OCI-LY7 (cell line): ENCODE measurements around the gene FAM162A. TPM values are rescaled to one million over a fixed set of nuclear protein-coding genes. Genes with fewer than 3 reads are reported as not detected.
"Not testable (repeated sequence)": the region's sequence is repeated elsewhere in the genome, so short reads cannot be mapped to it uniquely, and the experiment has no call there.

ENCODE experiments used
- BruUV-seq: library from RNA; stranded (reverse); fragments of 400-500 nt; replicated peaks from 2 replicates; lab custom pipeline; 2021; lab: Mats Ljungman, UMichigan
- CTCF ChIA-PET: fragments of 300-600 bp; sonication (Branson Sonifier 250); formaldehyde crosslinking; loops from one replicate; lab custom pipeline; 2022; ENCODE audit warnings: antibody characterized with exemption; ENCODE audit not compliant: unreplicated experiment; lab: Charles Lee
- POLR2A ChIA-PET: fragments of 300-600 bp; sonication (Branson Sonifier 250); formaldehyde crosslinking; loops from one replicate; lab custom pipeline; 2022; ENCODE audit warnings: antibody characterized with exemption; lab: Charles Lee
- DNase-seq: peaks from one replicate; pipeline ENCODE4 v3.0.0-alpha.2; 2015; ENCODE audit warnings: low spot score
- H2AFZ ChIP-seq: fragments of 200-600 bp; sonication (generic), shearing (Covaris generic); 2 replicates; pipeline ENCODE4 v1.6.1; 2014; ENCODE audit warnings: mild to moderate bottlenecking, antibody characterized with exemption, low read length, moderate library complexity
- H3K27ac ChIP-seq: fragments of 200-600 bp; sonication (generic); 2 replicates; pipeline ENCODE4 v1.5.1; 2014; ENCODE audit warnings: mixed run types, low read depth, mild to moderate bottlenecking, moderate library complexity, low read length, inconsistent platforms; ENCODE audit not compliant: poor library complexity, severe bottlenecking
- H3K36me3 ChIP-seq: fragments of 200-600 bp; sonication (generic); 2 replicates; pipeline ENCODE4 v1.6.1; 2014; ENCODE audit warnings: mild to moderate bottlenecking, antibody characterized with exemption, low read length, moderate library complexity, mixed read lengths; ENCODE audit not compliant: insufficient read depth
- H3K4me1 ChIP-seq: fragments of 200-600 bp; sonication (generic); 2 replicates; pipeline ENCODE4 v1.5.1; 2014; ENCODE audit warnings: mild to moderate bottlenecking, low read length; ENCODE audit not compliant: insufficient read depth, poor library complexity, severe bottlenecking
- H3K4me2 ChIP-seq: fragments of 200-600 bp; sonication (generic); 2 replicates; pipeline ENCODE4 v1.6.1; 2014; ENCODE audit warnings: mild to moderate bottlenecking, low read length
- H3K4me3 ChIP-seq: fragments of 200-600 bp; sonication (generic); 2 replicates; pipeline ENCODE4 v1.5.1; 2014; ENCODE audit warnings: mild to moderate bottlenecking, low read depth, low read length; ENCODE audit not compliant: poor library complexity, severe bottlenecking
- H3K79me2 ChIP-seq: fragments of 200-600 bp; sonication (generic); 2 replicates; pipeline ENCODE4 v1.6.1; 2016; ENCODE audit warnings: low read depth, mild to moderate bottlenecking, low read length, moderate library complexity, mixed read lengths; ENCODE audit not compliant: insufficient read depth
- H3K9me2 ChIP-seq: fragments of 200-600 bp; sonication (generic); 2 replicates; pipeline ENCODE4 v1.6.1; 2016; ENCODE audit warnings: mild to moderate bottlenecking, low read length, mixed read lengths; ENCODE audit not compliant: insufficient read depth
- H3K9me3 ChIP-seq: fragments of 200-600 bp; sonication (generic); 2 replicates; pipeline ENCODE4 v1.6.1; 2014; ENCODE audit warnings: mild to moderate bottlenecking, mixed run types, low read length, mixed read lengths
- H4K20me1 ChIP-seq: fragments of 200-600 bp; sonication (generic); 2 replicates; pipeline ENCODE4 v1.6.1; 2014; ENCODE audit warnings: mild to moderate bottlenecking, antibody characterized with exemption, low read length, moderate library complexity, mixed read lengths; ENCODE audit not compliant: insufficient read depth
- EZH2phosphoT487 ChIP-seq: fragments of 200-600 bp; sonication (generic); IDR thresholded peaks from 2 replicates; pipeline ENCODE4 v1.6.1; 2018; ENCODE audit warnings: low read depth, borderline replicate concordance, mild to moderate bottlenecking, mixed run types, antibody characterized with exemption, low read length, moderate library complexity, mixed read lengths
- intact Hi-C: fragments of 100-400 bp; cut with micrococcal nuclease; formaldehyde crosslinking; loops from one replicate; pipeline ENCODE4 v1.10.0; 2022; ENCODE audit not compliant: unreplicated experiment
- total RNA-seq, 2 experiments: library from RNA; depleted of rRNA in 1 of 2; stranded (reverse); fragments of >200 nt in 1 of 2; shearing (Covaris generic) in 1 of 2; gene quantifications; 2 replicates each; pipeline ENCODE4 v1.2.3, GENCODE V29; 2014 to 2022
- TF ChIP-seq, protein P1 (sequence below): fragments of 200-600 bp; sonication (generic); conservative IDR thresholded peaks from 2 replicates; pipeline ENCODE4 v1.5.1; 2014; ENCODE audit warnings: mild to moderate bottlenecking, antibody characterized with exemption, low read length, moderate library complexity, mixed read lengths

Gene FAM162A
- total RNA-seq, 2 experiments from 2014 or later: 43.2 to 61.1 TPM

DNA sequence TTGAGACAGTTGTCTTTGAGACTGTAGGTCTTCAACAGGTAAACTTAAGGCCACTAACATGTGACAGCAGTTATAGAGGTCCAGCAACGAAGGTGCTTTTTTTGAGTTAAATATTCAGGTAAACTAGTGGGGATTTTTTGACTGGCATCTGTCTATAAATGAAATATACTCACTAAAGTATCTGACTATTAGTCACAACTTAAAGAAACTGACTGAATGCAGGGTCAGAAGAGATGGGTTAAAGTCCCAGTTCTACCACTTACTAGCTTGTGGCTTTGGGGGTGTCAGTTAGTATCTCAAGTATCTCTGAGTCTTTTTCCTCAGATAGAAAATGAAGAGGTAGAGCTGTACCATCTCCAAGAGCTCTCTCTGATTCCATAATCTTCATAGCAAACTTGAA lies 18.9 kb upstream of the FAM162A start:
- intact Hi-C loops: no loop called here
- Histone ChIP-seq H3K4me3 (no peak overlapping the region), H4K20me1 (no peaks in the 10 kb centered on the region), H3K79me2 (no peaks in the 10 kb centered on the region), H3K4me2 (no peak overlapping the region), H2AFZ (no peak overlapping the region), H3K27ac (no peak overlapping the region), H3K36me3 (peaks cover 90% of the 10 kb centered on the region), H3K4me1 (no peaks in the 10 kb centered on the region), H3K9me2 (no peaks in the 10 kb centered on the region), H3K9me3 (no peaks in the 10 kb centered on the region)
- CTCF ChIA-PET: no interaction called here
- POLR2A ChIA-PET: interaction anchor here (0.6 kb wide), 1 partner anchor 410 kb away, joined by 3 read pairs; no protein-coding TSS in a partner anchor
- DNase-seq: no peak
- TF ChIP-seq, protein P1, sequence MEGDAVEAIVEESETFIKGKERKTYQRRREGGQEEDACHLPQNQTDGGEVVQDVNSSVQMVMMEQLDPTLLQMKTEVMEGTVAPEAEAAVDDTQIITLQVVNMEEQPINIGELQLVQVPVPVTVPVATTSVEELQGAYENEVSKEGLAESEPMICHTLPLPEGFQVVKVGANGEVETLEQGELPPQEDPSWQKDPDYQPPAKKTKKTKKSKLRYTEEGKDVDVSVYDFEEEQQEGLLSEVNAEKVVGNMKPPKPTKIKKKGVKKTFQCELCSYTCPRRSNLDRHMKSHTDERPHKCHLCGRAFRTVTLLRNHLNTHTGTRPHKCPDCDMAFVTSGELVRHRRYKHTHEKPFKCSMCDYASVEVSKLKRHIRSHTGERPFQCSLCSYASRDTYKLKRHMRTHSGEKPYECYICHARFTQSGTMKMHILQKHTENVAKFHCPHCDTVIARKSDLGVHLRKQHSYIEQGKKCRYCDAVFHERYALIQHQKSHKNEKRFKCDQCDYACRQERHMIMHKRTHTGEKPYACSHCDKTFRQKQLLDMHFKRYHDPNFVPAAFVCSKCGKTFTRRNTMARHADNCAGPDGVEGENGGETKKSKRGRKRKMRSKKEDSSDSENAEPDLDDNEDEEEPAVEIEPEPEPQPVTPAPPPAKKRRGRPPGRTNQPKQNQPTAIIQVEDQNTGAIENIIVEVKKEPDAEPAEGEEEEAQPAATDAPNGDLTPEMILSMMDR: no peak
- TF ChIP-seq EZH2phosphoT487: no peak
- no TSS peak for BruUV-seq

DNA sequence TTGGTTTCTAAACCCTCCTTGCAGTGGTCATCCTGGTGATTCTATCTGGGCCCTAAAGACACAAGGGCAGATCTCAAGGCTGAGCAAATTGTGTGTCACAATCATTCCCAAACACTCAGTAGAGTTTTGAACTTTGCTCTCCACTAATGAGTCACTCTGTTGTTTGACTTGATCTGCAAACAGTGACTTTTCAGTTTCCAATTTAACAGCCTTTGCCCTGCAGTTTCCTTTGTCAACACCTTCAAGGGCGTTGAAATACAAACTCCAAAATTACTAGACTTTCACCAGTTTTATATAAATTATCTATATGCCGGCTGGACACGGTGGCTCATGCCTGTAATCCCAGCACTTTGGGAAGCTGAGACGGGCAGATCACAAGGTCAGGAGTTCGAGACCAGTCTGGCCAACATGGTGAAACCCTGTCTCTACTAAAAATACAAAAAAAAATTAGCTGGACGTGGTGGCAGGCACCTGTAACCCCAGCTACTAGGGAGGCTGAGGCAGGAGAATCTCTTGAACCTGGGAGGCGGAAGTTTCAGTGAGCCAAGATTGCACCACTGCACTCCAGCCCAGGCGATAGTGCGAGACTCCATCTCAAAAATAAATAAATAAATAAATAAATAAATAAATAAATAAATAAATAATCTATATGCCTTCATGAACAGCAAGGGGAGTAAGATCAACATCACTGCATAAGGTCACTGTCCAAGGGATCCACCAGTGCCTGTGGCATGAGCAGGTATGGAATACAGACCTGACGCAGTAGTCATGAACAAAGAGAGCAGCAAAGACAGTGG lies 18.2 kb upstream of the FAM162A start:
- H3K79me2 ChIP-seq, H3K4me2 ChIP-seq, intact Hi-C loops, H3K9me3 ChIP-seq, DNase-seq, H2AFZ ChIP-seq, H3K27ac ChIP-seq, BruUV-seq, H4K20me1 ChIP-seq, H3K4me3 ChIP-seq, H3K9me2 ChIP-seq, H3K4me1 ChIP-seq, CTCF ChIA-PET: not testable (repeated sequence)
- H3K36me3 ChIP-seq: peaks cover 95% of the 10 kb centered on the region
- POLR2A ChIA-PET: interaction anchor here (0.6 to 1.9 kb wide), 2 partner anchors 20 to 409 kb away, joined by 3 to 4 read pairs; no protein-coding TSS in a partner anchor

DNA sequence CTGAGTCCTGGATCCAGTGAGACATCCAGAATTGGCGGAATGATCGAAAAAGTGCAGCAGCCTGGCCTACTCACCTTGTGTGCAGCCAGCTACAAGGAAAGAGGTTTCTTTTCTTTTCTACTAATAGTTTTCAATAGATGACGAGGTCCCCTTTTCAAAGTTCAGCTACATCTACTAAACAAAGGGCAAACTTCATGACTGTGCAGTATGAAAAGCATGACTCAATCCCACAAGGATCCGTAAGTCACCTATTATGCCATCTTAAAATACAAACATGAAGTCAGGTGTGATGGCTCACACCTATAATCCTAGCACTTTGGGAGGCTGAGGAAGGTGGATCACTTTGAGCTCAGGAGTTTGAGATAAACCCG lies 17.6 kb upstream of the FAM162A start:
- no peak for DNase-seq
- H2AFZ ChIP-seq: no peak overlapping the region
- CTCF ChIA-PET: no interaction called here
- H3K4me2 ChIP-seq: no peak overlapping the region
- intact Hi-C loops: no loop called here
- H3K9me2 ChIP-seq: no peaks in the 10 kb centered on the region
- no peak overlapping the region for H3K4me3 ChIP-seq
- no peaks in the 10 kb centered on the region for H3K79me2 ChIP-seq
- BruUV-seq: no TSS peak
- POLR2A ChIA-PET: interaction anchor here (0.7 to 1.9 kb wide), 2 partner anchors 19 to 516 kb away, joined by 4 read pairs; no protein-coding TSS in a partner anchor
- no peaks in the 10 kb centered on the region for H4K20me1 ChIP-seq
- no peaks in the 10 kb centered on the region for H3K9me3 ChIP-seq
- no peak for TF ChIP-seq EZH2phosphoT487
- TF ChIP-seq, protein P1: no peak
- peaks cover 95% of the 10 kb centered on the region for H3K36me3 ChIP-seq
- no peak overlapping the region for H3K27ac ChIP-seq
- H3K4me1 ChIP-seq: no peaks in the 10 kb centered on the region
